Right lung (tissue), 5 donors: ENCODE results near the gene IDH1. TPM values are rescaled to one million over a fixed set of nuclear protein-coding genes. Genes with fewer than 3 reads are reported as not detected.
"Not testable (repeated sequence)": the region's sequence is repeated elsewhere in the genome, so short reads cannot be mapped to it uniquely, and the experiment has no call there.

Experiments
- DNase-seq, 2 donors: peaks; one replicate each; pipeline ENCODE4 v3.0.0-alpha.2; 2013
- polyA plus RNA-seq, 5 donors: library from polyadenylated mRNA; unstranded; fragments of 120-200 nt; gene quantifications; one replicate each; pipeline versions ENCODE4 v1.2.1 to v1.2.3, GENCODE V29; 2013; ENCODE audit warnings: inconsistent platforms in 1 of 5, low replicate concordance in 1 of 5; ENCODE audit not compliant: insufficient read length in 5 of 5, insufficient read depth in 1 of 5

IDH1 gene
- polyA plus RNA-seq, 5 donors: 83.2 to 101 (median 87.5) TPM

DNA sequence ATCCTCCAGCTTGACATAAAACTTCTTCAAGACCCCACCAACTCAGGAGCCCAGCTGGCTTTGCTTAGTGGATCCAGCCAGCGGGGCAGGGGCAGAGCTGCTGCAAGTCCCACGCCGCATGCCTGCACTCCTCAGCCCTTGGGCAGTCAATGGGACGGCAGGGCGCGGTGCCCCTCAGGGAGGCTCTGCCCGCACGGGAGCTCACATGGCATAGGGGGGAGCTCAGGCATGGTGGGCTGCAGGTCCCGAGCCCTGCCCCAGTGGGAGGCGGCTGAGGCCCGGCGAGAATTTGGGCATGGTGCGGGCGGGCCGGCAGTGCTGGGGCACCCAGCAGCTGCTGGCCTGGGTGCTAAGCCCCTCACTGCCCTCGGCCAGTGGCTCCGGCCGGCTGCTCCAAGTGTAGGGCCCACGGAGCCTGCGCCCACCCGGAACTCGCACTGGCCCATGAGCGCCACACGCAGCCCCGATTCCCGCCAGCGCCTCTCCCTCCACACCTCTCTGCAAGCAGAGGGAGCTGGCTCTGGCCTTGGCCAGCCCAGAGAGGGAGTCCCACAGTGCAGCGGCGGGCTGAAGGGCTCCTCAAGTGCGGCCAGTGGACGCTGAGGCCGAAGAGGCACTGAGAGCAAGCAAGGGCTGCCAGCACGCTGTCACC lies 27.2 kb downstream of the IDH1 start:
- DNase-seq: no peak

DNA sequence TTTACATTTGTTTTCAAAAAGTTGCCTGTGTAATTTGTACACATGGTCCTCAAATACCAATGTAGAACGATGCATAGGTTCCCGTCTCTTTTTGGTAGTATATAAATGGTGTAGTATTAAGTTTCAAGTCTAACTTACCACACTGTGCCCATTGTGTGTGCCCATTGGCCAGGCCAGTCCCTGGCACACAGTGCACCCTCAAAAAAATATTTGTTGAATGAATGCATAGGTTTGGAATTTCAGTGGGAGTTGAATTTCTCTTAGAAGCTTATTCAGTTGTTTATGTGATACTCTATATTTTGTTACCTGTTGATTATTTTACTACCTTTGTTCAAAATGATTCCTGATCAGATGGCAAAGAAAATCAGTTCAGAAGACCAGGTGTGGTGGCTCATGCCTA lies 30.1 kb downstream of the IDH1 start:
- no peak for DNase-seq

DNA sequence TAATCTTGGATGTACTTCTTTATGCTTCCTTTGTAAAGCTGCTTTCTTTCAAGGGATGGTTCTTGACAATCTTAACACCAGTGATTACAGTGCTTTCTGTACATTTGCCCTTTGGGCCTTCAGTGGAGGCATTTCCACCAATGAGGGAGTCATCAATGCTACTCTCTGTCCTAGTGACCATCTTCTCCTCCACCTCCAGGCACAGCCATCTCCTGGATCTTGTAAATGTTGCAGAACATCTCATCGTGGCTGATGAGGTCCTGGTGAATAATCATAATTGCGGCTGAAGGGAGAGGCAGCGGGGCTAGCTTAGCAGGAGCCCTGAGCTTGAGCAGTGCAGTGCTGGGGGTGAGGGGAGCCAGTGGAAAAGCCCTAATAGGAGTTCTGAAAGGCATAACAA lies 32.5 kb downstream of the IDH1 start:
- no peak for DNase-seq

DNA sequence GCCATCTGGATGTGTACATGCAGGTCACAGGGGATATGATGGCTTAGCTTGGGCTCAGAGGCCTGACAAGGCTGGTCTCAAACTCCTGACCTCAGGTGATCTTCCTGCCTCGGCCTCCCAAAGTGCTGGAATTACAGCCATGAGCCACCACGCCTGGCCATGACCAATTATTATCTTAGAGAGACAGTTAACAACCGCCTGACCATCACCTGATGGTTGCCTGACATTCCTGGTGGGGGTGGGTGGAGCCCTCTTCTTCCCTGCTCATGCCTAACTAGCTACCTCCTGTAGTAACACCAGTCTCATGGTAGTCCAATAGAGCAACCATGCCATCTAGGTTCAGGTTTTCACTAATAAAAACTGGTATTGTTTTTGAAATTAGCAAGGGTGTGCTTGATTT lies 33.0 kb downstream of the IDH1 start:
- DNase-seq: not testable (repeated sequence)

DNA sequence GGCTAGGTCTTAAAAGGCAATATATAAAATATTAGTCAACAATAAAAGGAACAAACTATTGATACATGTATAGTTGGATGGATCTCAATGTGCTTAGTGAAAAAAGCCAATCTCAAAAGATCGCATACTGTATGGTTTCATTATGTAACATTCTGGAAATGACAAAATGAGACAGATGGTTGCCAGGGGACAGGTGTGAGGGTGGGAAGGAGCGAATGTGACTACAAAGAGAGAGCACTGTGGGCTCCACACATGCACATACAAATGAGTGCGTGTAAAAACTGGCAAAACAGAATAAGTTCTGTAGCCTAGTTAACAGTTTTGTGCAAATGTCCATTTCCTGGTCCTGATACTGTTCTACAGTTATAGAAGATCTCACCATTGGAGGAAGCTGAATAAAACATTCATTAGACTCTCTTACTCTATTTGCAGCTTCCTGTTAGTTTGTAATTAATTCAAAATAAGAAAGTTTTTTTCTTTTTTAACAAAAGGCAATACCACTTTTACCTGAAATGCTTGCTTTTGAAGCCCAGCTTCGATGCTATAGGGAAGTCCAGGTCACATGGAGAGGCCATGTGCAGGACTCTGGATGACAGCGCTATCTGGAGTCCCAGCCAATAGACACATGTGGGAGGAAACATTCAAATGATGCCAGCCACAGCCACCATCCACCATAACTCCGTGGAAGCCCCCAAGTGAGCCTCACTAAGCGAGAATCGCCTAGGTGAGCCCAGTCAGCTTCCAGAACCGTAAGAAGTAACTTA lies 44.0 kb downstream of the IDH1 start:
- no peak for DNase-seq

DNA sequence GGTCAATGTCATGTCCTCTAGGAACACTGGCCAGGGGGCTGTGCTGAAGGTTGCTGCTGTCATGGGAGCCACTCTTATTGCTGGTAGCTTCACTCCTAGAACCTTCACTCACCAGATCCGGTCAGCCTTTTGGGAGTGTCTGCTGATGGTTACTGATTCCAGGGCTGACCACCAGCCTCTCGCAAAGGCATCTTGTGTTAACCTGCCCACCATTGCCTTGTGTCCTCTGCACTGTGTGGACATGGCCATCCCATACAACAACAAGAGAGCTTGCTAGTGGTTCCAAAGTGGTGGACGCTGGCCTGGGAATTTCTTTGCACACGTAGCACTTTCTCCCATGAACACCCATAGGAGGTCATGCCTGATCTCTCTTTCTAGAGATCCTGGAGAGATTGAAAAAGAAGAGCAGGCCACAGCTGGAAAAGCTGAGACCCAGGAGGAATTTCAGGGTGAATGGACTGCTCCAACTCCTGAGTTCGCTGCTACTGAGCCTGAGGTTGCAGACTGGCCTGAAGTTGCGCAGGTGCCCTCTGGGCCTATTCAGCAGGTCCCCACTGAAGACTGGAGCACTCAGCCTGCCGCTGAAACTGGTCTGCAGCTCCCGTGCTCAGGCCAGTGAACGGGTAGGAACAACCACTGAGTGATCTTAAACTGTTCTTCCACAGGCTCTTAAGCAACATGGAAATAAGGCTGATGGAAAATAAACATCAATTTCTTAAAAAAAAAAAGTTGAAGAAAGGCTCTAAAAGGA lies 46.4 kb downstream of the IDH1 start:
- no peak for DNase-seq

DNA sequence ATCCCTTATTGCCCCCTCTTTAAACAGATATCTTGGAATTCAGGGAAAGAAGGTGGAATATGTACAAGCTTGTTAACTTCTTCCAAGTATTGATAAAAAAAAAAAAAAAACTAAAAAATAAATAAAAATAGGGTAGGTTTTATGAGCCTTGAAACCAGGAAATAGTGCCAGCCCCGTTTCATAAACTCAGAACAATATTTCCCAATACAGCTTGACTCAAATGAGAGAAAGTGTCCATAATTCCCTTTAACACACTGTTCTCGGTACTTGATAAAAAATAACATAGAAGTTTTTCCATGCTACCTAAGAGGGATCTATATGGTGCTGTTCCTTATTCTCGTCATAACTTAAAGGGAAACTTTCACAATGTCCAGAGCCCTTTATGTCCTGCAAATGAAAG lies 47.1 kb downstream of the IDH1 start:
- no peak for DNase-seq

DNA sequence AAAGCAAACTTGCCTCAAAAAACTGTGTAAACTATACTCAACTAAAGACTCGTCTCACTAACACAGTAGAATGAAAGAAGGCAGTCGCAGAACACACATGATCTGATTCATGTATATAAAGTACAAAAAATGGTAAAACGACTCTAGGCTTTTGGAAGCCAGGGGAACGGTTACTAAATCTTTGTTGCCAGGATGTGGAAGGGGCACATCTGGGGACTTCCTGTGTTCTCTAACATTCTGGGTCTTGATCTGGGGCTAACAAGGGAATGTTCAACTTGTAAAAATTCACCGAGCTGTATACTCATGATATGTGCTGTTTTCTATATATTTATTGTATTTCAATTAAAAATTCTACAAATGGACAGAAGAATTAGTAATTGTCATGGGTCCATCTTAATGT lies 50.7 kb downstream of the IDH1 start:
- DNase-seq: no peak

DNA sequence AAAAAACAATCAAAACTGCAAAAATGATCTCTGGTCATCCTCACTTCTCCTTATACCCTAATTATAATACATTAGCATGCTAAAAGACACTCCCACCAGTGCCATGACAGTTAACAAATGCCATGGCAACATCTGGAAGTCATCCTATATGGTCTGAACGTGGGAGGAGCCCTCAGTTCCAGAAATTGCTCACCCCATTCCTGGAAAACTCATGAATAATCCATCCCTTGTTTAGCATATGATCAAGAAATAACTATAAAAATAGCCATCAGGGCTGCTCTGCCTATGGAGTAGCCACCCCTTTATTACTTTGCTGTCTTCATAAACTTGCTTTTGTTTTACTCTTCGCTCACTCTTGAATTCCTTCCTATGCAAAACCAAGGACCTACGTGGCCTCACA lies 59.3 kb downstream of the IDH1 start:
- DNase-seq: no peak

DNA sequence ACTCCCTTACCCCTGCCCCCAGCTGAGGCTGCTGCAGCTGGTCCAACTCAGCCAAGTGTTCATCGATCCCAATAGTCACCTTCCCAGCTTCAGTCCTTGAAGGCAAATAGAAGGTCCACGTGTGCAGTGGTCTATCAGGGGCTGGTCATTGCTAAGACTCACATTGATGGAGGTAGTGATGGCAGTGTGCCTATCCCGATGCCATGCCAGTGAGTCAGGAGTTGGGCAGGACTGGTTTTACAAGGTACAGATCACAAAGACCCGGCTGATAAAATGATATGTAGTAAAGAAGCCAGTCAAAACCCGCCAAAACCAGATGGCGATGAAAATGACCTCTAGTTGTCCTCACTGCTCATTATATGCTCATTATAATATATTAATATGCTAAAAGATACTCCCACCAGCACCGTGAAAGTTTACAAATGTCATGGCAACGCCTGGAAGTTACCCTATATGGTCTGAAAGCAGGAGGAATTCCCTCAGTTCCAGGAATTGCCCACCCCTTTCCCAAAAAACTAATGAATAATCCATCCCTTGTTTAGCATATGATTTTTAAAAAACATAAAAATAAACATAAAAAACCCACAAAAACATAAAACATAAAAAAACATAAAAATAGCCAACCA lies 62.1 kb downstream of the IDH1 start:
- DNase-seq: no peak

DNA sequence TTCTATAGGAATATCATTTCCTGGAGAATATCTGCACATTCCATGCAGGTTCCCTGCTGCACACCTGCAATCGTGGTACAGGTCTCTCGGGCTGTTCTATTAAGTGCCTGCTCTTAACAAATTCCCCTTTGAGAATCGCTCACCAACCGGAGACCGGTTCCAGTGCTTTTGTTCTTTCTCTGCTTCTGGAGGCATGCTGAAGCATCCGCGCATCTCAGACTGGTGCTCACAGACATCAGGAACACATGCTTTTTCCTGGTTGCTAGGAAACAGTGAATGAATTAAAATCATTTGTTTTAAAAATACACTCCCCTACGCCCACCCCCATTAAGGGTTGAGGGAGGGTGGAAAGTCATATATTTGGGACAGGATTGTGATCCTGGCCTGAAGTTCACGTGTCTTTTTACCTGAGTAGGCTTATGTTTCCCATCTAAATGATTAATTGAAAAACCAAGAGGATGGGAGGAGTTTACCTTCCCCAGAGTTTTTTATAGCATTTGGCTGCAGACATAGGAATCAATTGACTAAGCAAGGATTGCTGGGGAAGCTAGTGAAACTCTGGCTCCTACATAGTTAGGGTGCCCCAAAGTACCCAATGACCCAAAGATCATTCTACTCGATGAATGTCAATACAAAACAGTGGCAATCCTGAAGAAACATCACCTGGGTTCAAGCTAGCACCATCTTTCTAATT lies 64.9 kb downstream of the IDH1 start, which contains the start of gene C2orf80:
C2orf80 (minus strand) TSS at position 221 of the 694 bp plus-strand sequence. CDS start 3,044 bp downstream, outside the sequence.
- DNase-seq: no peak

DNA sequence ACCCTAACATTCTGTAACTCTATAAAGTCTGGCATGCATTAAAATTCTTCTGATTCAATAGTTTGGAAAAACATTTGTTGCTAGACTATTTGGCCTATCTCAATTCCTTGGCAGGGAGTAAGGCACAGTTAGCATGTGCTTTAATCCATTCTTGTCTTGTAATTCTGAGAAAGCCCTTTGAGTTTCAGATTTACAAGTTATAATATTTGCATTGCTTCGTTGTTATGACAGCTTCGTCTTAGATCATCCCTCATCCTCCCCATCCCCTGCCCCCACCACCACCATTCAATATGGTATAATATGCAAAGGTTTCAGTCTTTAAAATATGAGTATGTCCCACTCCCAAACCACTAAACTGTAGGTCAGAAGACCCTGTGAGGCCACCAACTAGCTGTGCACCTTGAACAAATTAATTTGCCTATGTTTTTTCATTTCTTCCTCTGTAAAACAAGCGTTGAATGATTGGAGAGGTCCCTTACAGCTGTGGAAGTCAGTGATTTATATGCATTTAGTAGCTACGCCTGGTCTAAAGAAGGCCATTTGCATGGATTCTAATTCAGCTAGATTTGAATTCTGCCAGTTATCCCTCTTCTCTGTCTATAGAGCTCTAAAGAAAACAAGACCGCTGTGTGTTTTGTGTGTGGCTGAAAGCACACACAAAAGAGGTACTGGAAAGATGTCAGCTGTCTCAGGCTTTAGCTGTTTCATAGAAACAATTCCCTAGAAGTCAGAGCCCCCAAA lies 65.6 kb downstream of the IDH1 start:
- DNase-seq: no peak

DNA sequence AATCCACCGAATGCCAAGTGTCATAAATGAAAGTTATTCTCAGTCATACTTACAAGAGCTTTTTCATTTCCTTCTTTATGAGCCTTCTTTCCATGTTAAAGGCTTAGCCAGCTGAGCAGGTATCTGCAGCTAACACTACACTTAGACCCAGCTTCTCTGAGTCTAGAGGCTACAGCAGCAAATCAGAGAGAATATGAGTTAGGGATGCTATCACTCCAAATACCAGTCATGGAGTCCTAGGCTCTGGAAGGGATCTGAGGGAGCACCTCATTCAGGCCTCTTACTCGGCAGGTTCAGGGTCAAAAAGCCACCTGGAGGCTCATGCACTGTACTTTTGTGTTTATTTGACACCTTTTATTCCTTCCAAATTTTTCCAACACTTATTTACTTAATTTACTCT lies 68.0 kb downstream of the IDH1 start:
- DNase-seq: no peak

DNA sequence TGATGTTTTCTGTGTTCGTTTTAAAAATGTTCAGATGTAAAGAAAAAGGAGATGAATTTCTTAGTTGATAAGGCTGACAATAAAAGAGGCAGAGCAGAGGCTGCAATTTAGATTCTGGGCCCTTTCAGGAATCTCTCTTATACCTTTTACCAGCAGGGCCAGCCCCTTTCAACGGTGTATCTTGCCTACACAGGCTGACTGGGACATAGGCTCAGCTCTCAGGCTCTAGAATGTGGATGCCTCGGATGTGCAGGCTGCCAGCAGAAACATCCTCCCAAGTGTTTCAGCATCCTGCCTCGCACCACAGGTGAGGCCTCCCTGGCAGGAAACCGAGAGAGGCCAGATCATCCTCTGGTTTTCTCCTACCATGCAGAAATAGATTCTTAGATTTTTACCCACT lies 68.4 kb downstream of the IDH1 start:
- no peak for DNase-seq

Other genes with a start within 250 kb of the IDH1 start
- 10 to 100 TPM; 12.1 to 15.8 (median 14.6) TPM for gene PLEKHM3, start 229.5 kb downstream of the IDH1 start, polyA plus RNA-seq
- gene CRYGD, start 130.5 kb downstream of the IDH1 start, polyA plus RNA-seq: under 1 TPM in 1 of 5 donors, not detected in 4; 0.25 TPM
- not detected for gene CRYGC, start 125.2 kb downstream of the IDH1 start, polyA plus RNA-seq
- gene CRYGB, start 108.9 kb downstream of the IDH1 start, polyA plus RNA-seq: not detected
- gene CRYGA, start 91.5 kb downstream of the IDH1 start, polyA plus RNA-seq: not detected
- under 1 TPM in 1 of 5 donors, not detected in 4; 0.19 TPM for gene C2orf80, start 65.0 kb downstream of the IDH1 start, polyA plus RNA-seq
- gene PIKFYVE, start 11.2 kb upstream of the IDH1 start, polyA plus RNA-seq: 10 to 100 TPM; 17.0 to 29.4 (median 25.8) TPM
- gene PTH2R, start 151.7 kb upstream of the IDH1 start, polyA plus RNA-seq: under 1 TPM in 4 of 5 donors, not detected in 1; 0.10 to 0.37 (median 0.17) TPM